MM.1S (cell line): ENCODE measurements around the gene ITGA7.

Source experiments
- CTCF ChIP-seq: fragments of 300-600 bp; sonication (generic); IDR thresholded peaks from 2 replicates; pipeline ENCODE4 v1.5.1; 2016; ENCODE audit warnings: antibody characterized with exemption, low read length, mixed read lengths
- EZH2 ChIP-seq: fragments of 300-600 bp; sonication (generic); optimal IDR thresholded peaks from 2 replicates; pipeline ENCODE3; 2017; ENCODE audit warnings: low read depth, mild to moderate bottlenecking, antibody characterized with exemption, low read length, mixed read lengths

GRCh38 chr12:55682087-55682796 lies 25.5 kb downstream of the ITGA7 start:
- TF ChIP-seq CTCF (no peak), EZH2 (no peak)
